GM13977 (cell line): ENCODE measurements around the gene LTF.

Experiments
- DNase-seq: peaks from one replicate; pipeline ENCODE4 v3.0.0; 2012; ENCODE audit warnings: low spot score
- in situ Hi-C: fragments of 300-500 bp; cut with MboI; formaldehyde crosslinking; loops from one replicate; pipeline ENCODE4 v1.12.0; 2022; ENCODE audit warnings: low sequenced_read_pairs, low pct_unique_long_range_greater_than_20kb, mixed read lengths, inconsistent platforms; ENCODE audit not compliant: unreplicated experiment
- TF ChIP-seq, protein P1 (sequence below): IDR thresholded peaks from 2 replicates; pipeline ENCODE4 v1.5.1; 2012; ENCODE audit warnings: mild to moderate bottlenecking, control low read depth; ENCODE audit not compliant: insufficient read depth; ENCODE audit errors: extremely low read depth, missing control alignments

The LTF gene

DNA sequence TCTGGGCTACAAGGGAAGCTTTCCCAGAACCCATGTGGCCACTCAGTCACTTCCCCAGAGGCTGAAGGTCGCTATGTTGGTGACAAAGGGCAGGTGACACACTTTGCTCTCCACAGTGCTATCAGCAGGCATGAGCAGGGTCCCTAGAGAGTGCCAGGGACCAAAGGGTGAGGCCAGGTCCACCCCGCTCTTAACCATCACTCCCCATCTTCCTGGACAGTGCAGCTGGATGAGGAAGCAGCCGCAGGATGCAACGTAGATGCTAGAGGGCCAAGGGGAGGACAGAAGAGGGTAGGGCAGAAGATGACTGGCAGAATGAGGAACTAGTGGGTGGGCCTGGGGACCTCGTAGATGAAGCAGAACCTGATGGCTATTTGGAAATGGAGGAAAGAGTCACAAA lies 13.6 kb upstream of the LTF start:
- in situ Hi-C loops: no loop called here
- TF ChIP-seq, protein P1, sequence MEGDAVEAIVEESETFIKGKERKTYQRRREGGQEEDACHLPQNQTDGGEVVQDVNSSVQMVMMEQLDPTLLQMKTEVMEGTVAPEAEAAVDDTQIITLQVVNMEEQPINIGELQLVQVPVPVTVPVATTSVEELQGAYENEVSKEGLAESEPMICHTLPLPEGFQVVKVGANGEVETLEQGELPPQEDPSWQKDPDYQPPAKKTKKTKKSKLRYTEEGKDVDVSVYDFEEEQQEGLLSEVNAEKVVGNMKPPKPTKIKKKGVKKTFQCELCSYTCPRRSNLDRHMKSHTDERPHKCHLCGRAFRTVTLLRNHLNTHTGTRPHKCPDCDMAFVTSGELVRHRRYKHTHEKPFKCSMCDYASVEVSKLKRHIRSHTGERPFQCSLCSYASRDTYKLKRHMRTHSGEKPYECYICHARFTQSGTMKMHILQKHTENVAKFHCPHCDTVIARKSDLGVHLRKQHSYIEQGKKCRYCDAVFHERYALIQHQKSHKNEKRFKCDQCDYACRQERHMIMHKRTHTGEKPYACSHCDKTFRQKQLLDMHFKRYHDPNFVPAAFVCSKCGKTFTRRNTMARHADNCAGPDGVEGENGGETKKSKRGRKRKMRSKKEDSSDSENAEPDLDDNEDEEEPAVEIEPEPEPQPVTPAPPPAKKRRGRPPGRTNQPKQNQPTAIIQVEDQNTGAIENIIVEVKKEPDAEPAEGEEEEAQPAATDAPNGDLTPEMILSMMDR: no peak
- DNase-seq: no peak

- TF ChIP-seq, protein P1: no peak
- no peak for DNase-seq
- in situ Hi-C loops: no loop called here
These were observed 13.1 kb upstream of the LTF start for GRCh38 chr3:46477756-46478155.

- no peak for DNase-seq
- in situ Hi-C loops: no loop called here
These were observed 12.4 kb upstream of the LTF start for GRCh38 chr3:46477145-46477544.

DNA sequence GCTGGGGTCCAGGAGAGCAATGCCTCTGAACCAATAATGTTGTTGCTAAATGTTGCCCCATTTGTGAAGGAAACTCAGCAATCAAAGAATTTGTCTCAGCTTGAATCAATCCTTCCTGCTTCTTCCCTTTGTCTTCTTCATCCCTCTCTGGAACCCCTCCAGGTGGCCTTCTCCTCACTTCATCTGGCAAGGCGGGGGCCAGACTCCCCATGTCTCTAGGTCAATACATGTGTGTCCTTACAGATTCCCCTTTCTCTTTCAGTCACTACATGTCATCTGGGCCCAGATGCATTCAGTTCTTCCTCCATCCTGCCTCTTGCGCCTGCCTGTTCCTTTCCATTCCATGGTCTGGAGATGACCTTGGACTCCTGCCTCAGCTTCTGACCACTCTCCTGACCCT lies 8.0 kb upstream of the LTF start:
- in situ Hi-C loops: no loop called here
- no peak for DNase-seq
- TF ChIP-seq, protein P1: no peak

More at GRCh38 chr3:46477145-46477544, 12.4 kb upstream of the LTF start:
- TF ChIP-seq, protein P1: no peak

- in situ Hi-C loops: no loop called here
- TF ChIP-seq, protein P1: no peak
- DNase-seq: no peak
These were observed 6.7 kb upstream of the LTF start for GRCh38 chr3:46471371-46471914.

DNA sequence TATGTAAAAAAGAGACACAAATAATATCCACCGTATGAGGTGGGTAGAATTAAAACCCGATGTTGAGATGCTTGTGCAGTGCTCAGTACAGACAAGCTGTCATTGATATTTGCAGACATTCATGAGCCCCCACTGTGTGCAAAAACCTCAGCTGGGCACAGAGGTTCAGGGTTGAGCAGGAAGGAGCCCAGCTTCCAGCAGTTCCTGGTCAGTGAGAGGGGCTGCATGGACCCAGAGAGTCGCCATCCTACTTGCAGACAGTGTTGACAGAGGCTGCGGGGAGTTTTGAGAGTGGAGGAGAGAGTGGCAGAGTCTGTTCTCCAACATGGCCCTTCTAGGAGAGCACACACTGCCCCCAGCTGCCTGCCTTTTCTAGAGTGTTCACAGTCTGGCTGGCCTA lies 6.1 kb upstream of the LTF start:
- TF ChIP-seq, protein P1: no peak
- in situ Hi-C loops: no loop called here
- no peak for DNase-seq

DNA sequence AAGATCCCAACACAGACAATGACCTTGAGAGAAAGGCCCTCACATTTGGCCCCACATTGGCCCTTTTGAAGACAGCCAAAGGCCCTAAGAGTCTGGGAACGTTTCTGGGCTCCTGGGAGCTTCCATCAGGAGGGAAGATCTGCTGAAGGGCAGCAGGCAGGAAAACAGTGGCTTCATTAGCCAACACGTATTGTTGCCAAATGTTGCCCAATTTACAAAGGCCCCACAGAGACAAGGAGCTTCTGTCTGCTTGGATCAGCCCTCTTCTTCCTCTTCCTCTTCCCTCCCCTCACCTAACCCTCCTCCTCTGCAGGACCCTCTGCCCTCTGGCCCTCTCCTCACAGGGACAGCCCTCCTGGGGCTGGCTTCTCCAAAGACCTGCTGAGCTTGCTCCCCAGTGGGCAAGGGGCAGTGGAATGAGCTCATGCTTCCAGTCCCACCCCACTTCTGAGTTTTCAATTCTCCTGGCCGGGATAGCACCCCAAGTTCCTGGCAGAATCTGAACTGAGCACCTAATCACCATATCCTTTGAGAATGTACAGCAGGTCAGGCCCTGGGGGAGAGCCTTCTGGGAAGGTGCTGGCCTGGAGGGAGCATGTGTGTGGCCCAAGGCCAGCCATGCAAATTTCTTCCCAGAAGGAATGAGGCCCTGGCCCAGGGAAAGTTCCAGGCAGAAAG lies 5.1 kb upstream of the LTF start:
- TF ChIP-seq, protein P1: no peak
- no peak for DNase-seq
- in situ Hi-C loops: no loop called here
